ENCODE results near the gene TPH2. TPM values are rescaled to one million over a fixed set of nuclear protein-coding genes. Genes with fewer than 3 reads are reported as not detected.

Gene TPH2
- total and polyA plus RNA-seq, 2 of the 4 experiments (the other 2 are of a cell fraction): not detected

DNA sequence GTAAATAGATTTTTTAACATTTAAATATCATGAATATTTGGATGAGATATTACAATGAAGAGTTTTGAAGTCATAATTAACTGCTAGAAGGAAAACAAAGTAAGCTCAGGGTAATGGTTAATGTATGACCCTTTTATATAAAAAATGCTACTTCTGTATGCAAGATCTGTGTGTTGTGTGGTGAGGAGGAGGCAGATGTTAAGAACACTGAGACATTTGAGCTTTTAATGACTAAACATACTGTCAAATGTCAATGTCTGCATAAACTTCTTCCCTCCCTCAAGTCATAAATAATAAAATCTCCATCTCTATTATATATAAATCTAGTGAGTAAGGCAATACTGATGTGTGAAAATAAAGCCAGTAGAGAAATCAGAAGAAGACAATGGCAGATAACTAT lies 1.4 kb downstream of the TPH2 start:
- Histone ChIP-seq H4K5ac (ENCODE audit: low read depth, low read length) (no peak overlapping the region), H3K9me3 (ENCODE audit: control insufficient read depth, insufficient read depth, low read length) (no peaks in the 10 kb centered on the region), H4K91ac (ENCODE audit: insufficient read depth, low read depth, low read length) (no peak overlapping the region), H3K9ac (ENCODE audit: low read depth, low read length) (no peak overlapping the region), H3K4me1 (ENCODE audit: control insufficient read depth, insufficient read depth, low read length) (no peaks in the 10 kb centered on the region), H3K36me3 (ENCODE audit: control insufficient read depth, insufficient read depth, low read length) (no peaks in the 10 kb centered on the region), H3K79me1 (ENCODE audit: low read depth in 1 of 2, low read length in 2 of 2) (no peaks in the 10 kb centered on the region), H2BK120ac (ENCODE audit: low read depth, low read length) (no peak overlapping the region), H3K4ac (ENCODE audit: low read depth, low read length) (no peak overlapping the region), H3K23ac (ENCODE audit: low read depth, low read length) (no peak overlapping the region), H3K4me2 (ENCODE audit: low read depth, low read length) (no peak overlapping the region), H3K14ac (replicated peaks; ENCODE audit: low read depth, low read length) (no peak overlapping the region), H3K56ac (ENCODE audit: extremely low read depth, insufficient read depth, low read length) (no peak overlapping the region), H3K27me3 (ENCODE audit: control insufficient read depth, insufficient read depth, low read length) (no peaks in the 10 kb centered on the region), H3K9me1 (ENCODE audit: insufficient read depth, low read length) (no peaks in the 10 kb centered on the region), H2AK9ac (replicated peaks; ENCODE audit: low read depth, low read length, poor library complexity) (no peak overlapping the region), H2BK15ac (ENCODE audit: low read depth, low read length) (no peak overlapping the region), H3K4me3 (ENCODE audit: insufficient read depth, low read depth, low read length) (no peak overlapping the region), H3K27ac (ENCODE audit: insufficient read depth, low read length) (no peak overlapping the region), H3K18ac (ENCODE audit: low read depth, low read length) (no peak overlapping the region), H2AK5ac (ENCODE audit: low read depth, low read length) (no peak overlapping the region), H4K20me1 (ENCODE audit: insufficient read depth, low read length) (no peaks in the 10 kb centered on the region), H2BK20ac (ENCODE audit: low read depth, low read length) (no peak overlapping the region), H4K8ac (ENCODE audit: low read depth in 2 of 2, low read length in 2 of 2) (no peak overlapping the region), H2BK5ac (ENCODE audit: low read depth, low read length, poor library complexity, severe bottlenecking) (no peak overlapping the region), H2AFZ (replicated peaks; ENCODE audit: low read length, poor library complexity) (no peak overlapping the region)
- dilution Hi-C loops (cut with HindIII; ENCODE audit: low sequenced_read_pairs, unreplicated experiment) (no loop called here), intact Hi-C loops (cut with micrococcal nuclease) (no loop called here), in situ Hi-C loops (cut with MboI; ENCODE audit: low sequenced_read_pairs) (no loop called here)
- TF ChIP-seq, protein P1, sequence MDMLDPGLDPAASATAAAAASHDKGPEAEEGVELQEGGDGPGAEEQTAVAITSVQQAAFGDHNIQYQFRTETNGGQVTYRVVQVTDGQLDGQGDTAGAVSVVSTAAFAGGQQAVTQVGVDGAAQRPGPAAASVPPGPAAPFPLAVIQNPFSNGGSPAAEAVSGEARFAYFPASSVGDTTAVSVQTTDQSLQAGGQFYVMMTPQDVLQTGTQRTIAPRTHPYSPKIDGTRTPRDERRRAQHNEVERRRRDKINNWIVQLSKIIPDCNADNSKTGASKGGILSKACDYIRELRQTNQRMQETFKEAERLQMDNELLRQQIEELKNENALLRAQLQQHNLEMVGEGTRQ (IDR thresholded peaks at IDR 0.05; ENCODE audit: low read depth, low read length): no peak
- no peak for TF ChIP-seq MAFK (IDR thresholded peaks at IDR 0.05; ENCODE audit: low read depth, low read length)
- TF ChIP-seq CEBPB (IDR thresholded peaks at IDR 0.05; ENCODE audit: low read depth, low read length): no peak
- TF ChIP-seq RAD21 (IDR thresholded peaks at IDR 0.05; ENCODE audit: low read length): no peak
- TF ChIP-seq, protein P2, sequence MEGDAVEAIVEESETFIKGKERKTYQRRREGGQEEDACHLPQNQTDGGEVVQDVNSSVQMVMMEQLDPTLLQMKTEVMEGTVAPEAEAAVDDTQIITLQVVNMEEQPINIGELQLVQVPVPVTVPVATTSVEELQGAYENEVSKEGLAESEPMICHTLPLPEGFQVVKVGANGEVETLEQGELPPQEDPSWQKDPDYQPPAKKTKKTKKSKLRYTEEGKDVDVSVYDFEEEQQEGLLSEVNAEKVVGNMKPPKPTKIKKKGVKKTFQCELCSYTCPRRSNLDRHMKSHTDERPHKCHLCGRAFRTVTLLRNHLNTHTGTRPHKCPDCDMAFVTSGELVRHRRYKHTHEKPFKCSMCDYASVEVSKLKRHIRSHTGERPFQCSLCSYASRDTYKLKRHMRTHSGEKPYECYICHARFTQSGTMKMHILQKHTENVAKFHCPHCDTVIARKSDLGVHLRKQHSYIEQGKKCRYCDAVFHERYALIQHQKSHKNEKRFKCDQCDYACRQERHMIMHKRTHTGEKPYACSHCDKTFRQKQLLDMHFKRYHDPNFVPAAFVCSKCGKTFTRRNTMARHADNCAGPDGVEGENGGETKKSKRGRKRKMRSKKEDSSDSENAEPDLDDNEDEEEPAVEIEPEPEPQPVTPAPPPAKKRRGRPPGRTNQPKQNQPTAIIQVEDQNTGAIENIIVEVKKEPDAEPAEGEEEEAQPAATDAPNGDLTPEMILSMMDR (conservative IDR thresholded peaks at IDR 0.05; ENCODE audit: low read depth, low read length): no peak
- TF ChIP-seq NFE2L2 (IDR thresholded peaks at IDR 0.05; ENCODE audit: low read depth, low read length): no peak
- no peak for TF ChIP-seq RCOR1 (IDR thresholded peaks at IDR 0.05; ENCODE audit: insufficient replicate concordance, low read length)
- TF ChIP-seq RFX5 (IDR thresholded peaks at IDR 0.05; ENCODE audit: low read depth, low read length): no peak
- TF ChIP-seq BHLHE40 (IDR thresholded peaks at IDR 0.05; ENCODE audit: low read depth, low read length): no peak
- TF ChIP-seq MXI1 (IDR thresholded peaks at IDR 0.05; ENCODE audit: borderline replicate concordance, low read depth, low read length): no peak
- no peak for TF ChIP-seq CHD1 (IDR thresholded peaks at IDR 0.05; ENCODE audit: low read depth, low read length)
- no peak for TF ChIP-seq POLR2A (IDR thresholded peaks at IDR 0.05; ENCODE audit: low read depth, low read length)
- TF ChIP-seq SMC3 (IDR thresholded peaks at IDR 0.05; ENCODE audit: low read depth, low read length): no peak
- no peak for TF ChIP-seq MAZ (IDR thresholded peaks at IDR 0.05; ENCODE audit: borderline replicate concordance, low read depth, low read length)
- TF ChIP-seq FOS (IDR thresholded peaks at IDR 0.05; ENCODE audit: low read depth, low read length): no peak
- ChIA-PET CTCF (interaction anchor here (0.6 kb wide), 1 partner anchor 61 kb away, joined by 4 read pairs; no protein-coding TSS in a partner anchor), POLR2A (ENCODE audit: unreplicated experiment) (no interaction called here)
- DNase-seq: no peak
- no TSS peak for BruUV-seq (replicated peaks)
- no peak for ATAC-seq (ENCODE audit: low read depth)
